GM18873 (cell line): ENCODE data around the gene ART1.

Source experiments
- ATAC-seq: cut with Tn5 transposase; IDR thresholded peaks from one replicate; pipeline ENCODE4 v1.9.1; 2021; ENCODE audit warnings: mild to moderate bottlenecking, moderate library complexity, moderate number of reproducible peaks; ENCODE audit not compliant: unreplicated experiment, low FRiP score

ART1 gene

GRCh38 chr11:3664032-3664630 lies 19.2 kb downstream of the ART1 start:
- no peak for ATAC-seq

GRCh38 chr11:3665336-3666022 lies 20.6 kb downstream of the ART1 start:
- no peak for ATAC-seq

GRCh38 chr11:3666023-3666530 lies 21.1 kb downstream of the ART1 start:
- no peak for ATAC-seq

GRCh38 chr11:3667149-3668035 lies 22.5 kb downstream of the ART1 start:
- ATAC-seq: no peak

GRCh38 chr11:3669128-3669527 lies 24.2 kb downstream of the ART1 start:
- ATAC-seq: no peak

GRCh38 chr11:3669742-3670183 lies 24.8 kb downstream of the ART1 start:
- ATAC-seq: no peak

- no peak for ATAC-seq
Measured at GRCh38 chr11:3671334-3672254, 26.7 kb downstream of the ART1 start, which contains the start of gene CHRNA10. Gene CHRNA10, minus strand, starts transcription at chr11:3671384. Its CDS starts 72 bp downstream, at chr11:3671312.

GRCh38 chr11:3674189-3674588 lies 29.3 kb downstream of the ART1 start:
- no peak for ATAC-seq

GRCh38 chr11:3675971-3676370 lies 31.0 kb downstream of the ART1 start:
- ATAC-seq: no peak

- no peak for ATAC-seq
Measured at GRCh38 chr11:3679077-3679476, 34.1 kb downstream of the ART1 start.

GRCh38 chr11:3683039-3683438 lies 38.1 kb downstream of the ART1 start:
- no peak for ATAC-seq

GRCh38 chr11:3684129-3684818 lies 39.3 kb downstream of the ART1 start:
- ATAC-seq: no peak

GRCh38 chr11:3684819-3685172 lies 39.9 kb downstream of the ART1 start:
- no peak for ATAC-seq

- no peak for ATAC-seq
Measured at GRCh38 chr11:3685923-3686322, 41.0 kb downstream of the ART1 start.

- ATAC-seq: no peak
Measured at GRCh38 chr11:3686751-3687150, 41.8 kb downstream of the ART1 start.

- ATAC-seq: no peak
Measured at GRCh38 chr11:3700410-3700809, 55.5 kb downstream of the ART1 start.

GRCh38 chr11:3700910-3701309 lies 56.0 kb downstream of the ART1 start:
- no peak for ATAC-seq

GRCh38 chr11:3703383-3703782 lies 58.5 kb downstream of the ART1 start:
- no peak for ATAC-seq

- ATAC-seq: no peak
Measured at GRCh38 chr11:3707176-3707575, 62.2 kb downstream of the ART1 start.
